NOMO-1 (cell line): ENCODE results near the gene SELENOW.
A peak's percentile ranks its signal among the peaks of the same experiment; 100 is the strongest.
"Not testable (repeated sequence)": the region's sequence is repeated elsewhere in the genome, so short reads cannot be mapped to it uniquely, and the experiment has no call there.

ENCODE experiments used
- DNase-seq, 2 experiments: peaks; one replicate each; lab custom pipeline; 2025; ENCODE audit not compliant: unreplicated experiment in 2 of 2; lab: John Stamatoyannopoulos, UW

Gene SELENOW

GRCh38 chr19:47756627-47756929 lies 21.9 kb upstream of the SELENOW start:
- no peak for DNase-seq

GRCh38 chr19:47756953-47757608 lies 21.4 kb upstream of the SELENOW start:
- DNase-seq: no peak

GRCh38 chr19:47757617-47758442 lies 20.7 kb upstream of the SELENOW start:
- DNase-seq: no peak

GRCh38 chr19:47758443-47758804 lies 20.1 kb upstream of the SELENOW start:
- no peak for DNase-seq

GRCh38 chr19:47760632-47760999 lies 17.9 kb upstream of the SELENOW start:
- DNase-seq: no peak

GRCh38 chr19:47761566-47761965 lies 16.9 kb upstream of the SELENOW start:
- no peak for DNase-seq

GRCh38 chr19:47762151-47762550 lies 16.4 kb upstream of the SELENOW start:
- DNase-seq: no peak

GRCh38 chr19:47762615-47763308 lies 15.7 kb upstream of the SELENOW start:
- no peak for DNase-seq

- not testable (repeated sequence) for DNase-seq
Measured at GRCh38 chr19:47764705-47765104, 13.8 kb upstream of the SELENOW start.

GRCh38 chr19:47765523-47766358 lies 12.8 kb upstream of the SELENOW start:
- DNase-seq: peak; percentile 12 to 35

GRCh38 chr19:47766359-47766620 lies 12.2 kb upstream of the SELENOW start:
- DNase-seq: no peak

GRCh38 chr19:47766670-47767069 lies 11.8 kb upstream of the SELENOW start:
- DNase-seq: no peak

GRCh38 chr19:47767349-47767748 lies 11.2 kb upstream of the SELENOW start:
- DNase-seq: no peak

GRCh38 chr19:47768604-47769003 lies 9.9 kb upstream of the SELENOW start:
- DNase-seq: no peak

- no peak for DNase-seq
Measured at GRCh38 chr19:47769534-47769933, 9.0 kb upstream of the SELENOW start.

GRCh38 chr19:47771291-47771690 lies 7.2 kb upstream of the SELENOW start:
- DNase-seq: not testable (repeated sequence)

- DNase-seq: no peak
Measured at GRCh38 chr19:47776568-47776967, 1.9 kb upstream of the SELENOW start.

- not testable (repeated sequence) for DNase-seq
Measured at GRCh38 chr19:47777245-47778048, 1.1 kb upstream of the SELENOW start.

- no peak for DNase-seq
Measured at GRCh38 chr19:47778954-47779351, 450 bp downstream of the SELENOW start.

- no peak for DNase-seq
Measured at GRCh38 chr19:47779524-47780214, 1.2 kb downstream of the SELENOW start.
